A673 (cell line): ENCODE results near the gene BBX.

ENCODE experiments used
- EZH2 ChIP-seq: fragments of 200-600 bp; sonication (generic); IDR thresholded peaks from 2 replicates; pipeline ENCODE4 v1.6.1; 2017; ENCODE audit warnings: borderline replicate concordance, low read depth, mild to moderate bottlenecking, mixed read lengths, antibody characterized with exemption, low read length; ENCODE audit not compliant: poor library complexity, severe bottlenecking
- TF ChIP-seq, protein P1 (sequence below): fragments of 300-800, 200-600 bp; sonication (generic); conservative IDR thresholded peaks from 2 replicates; pipeline ENCODE4 v1.5.1; 2017; ENCODE audit warnings: low read depth, mild to moderate bottlenecking, antibody characterized with exemption, low read length, moderate library complexity, mixed read lengths

DNA sequence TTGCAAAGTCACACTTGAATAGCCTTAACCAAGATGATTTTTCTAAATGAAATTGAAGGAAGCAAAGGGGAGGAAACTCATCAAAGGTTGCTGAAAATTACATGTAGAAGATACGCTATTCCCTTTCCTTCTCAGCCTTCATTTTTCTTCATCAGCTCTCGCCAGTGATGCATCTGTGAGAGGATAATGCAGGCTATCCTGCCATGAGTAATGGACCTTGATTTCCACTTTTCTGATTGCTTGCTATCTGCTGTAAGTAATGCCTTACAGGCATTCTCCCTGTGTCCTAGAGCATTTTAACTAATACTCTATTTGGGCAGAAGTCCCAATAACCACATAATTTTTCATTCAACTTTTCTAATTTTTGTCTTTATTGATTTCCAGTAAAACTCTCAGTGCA lies 162.6 kb downstream of the BBX start:
- TF ChIP-seq, protein P1, sequence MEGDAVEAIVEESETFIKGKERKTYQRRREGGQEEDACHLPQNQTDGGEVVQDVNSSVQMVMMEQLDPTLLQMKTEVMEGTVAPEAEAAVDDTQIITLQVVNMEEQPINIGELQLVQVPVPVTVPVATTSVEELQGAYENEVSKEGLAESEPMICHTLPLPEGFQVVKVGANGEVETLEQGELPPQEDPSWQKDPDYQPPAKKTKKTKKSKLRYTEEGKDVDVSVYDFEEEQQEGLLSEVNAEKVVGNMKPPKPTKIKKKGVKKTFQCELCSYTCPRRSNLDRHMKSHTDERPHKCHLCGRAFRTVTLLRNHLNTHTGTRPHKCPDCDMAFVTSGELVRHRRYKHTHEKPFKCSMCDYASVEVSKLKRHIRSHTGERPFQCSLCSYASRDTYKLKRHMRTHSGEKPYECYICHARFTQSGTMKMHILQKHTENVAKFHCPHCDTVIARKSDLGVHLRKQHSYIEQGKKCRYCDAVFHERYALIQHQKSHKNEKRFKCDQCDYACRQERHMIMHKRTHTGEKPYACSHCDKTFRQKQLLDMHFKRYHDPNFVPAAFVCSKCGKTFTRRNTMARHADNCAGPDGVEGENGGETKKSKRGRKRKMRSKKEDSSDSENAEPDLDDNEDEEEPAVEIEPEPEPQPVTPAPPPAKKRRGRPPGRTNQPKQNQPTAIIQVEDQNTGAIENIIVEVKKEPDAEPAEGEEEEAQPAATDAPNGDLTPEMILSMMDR, result no peak
- TF ChIP-seq EZH2, result no peak
